Spleen (tissue), 11 donors: ENCODE data around the gene GRAMD2A. TPM values are rescaled to one million over a fixed set of nuclear protein-coding genes. Genes with fewer than 3 reads are reported as not detected.

Experiments
- DNase-seq: peaks from one replicate; pipeline ENCODE4 v3.0.0-alpha.2; 2020
- H3K27ac ChIP-seq, 8 donors: fragments of 200-600 bp; sonication (generic) in 7 of 8; 1 replicate in 4 of 8; 2 replicates in 4 of 8; pipeline versions ENCODE4 v1.5.0 to v1.8.0; 2016 to 2021; ENCODE audit warnings: inconsistent platforms in 4 of 8, mild to moderate bottlenecking in 4 of 8, moderate library complexity in 1 of 8
- H3K27me3 ChIP-seq, 7 donors: fragments of 200-600 bp; sonication (generic) in 6 of 7; replicated peaks in 1 of 7; 1 replicate in 4 of 7; 2 replicates in 3 of 7; pipeline versions ENCODE4 v1.5.0 to v1.8.0; 2016 to 2021; ENCODE audit warnings: inconsistent platforms in 3 of 7, mild to moderate bottlenecking in 1 of 7
- H3K36me3 ChIP-seq, 6 donors: fragments of 200-600 bp; sonication (generic) in 5 of 6; 1 replicate in 4 of 6; 2 replicates in 2 of 6; pipeline versions ENCODE4 v1.5.0 to v1.8.0; 2016 to 2021; ENCODE audit warnings: inconsistent platforms in 2 of 6
- H3K4me1 ChIP-seq, 6 donors: fragments of 200-600 bp; sonication (generic) in 5 of 6; 1 replicate in 3 of 6; 2 replicates in 3 of 6; pipeline versions ENCODE4 v1.5.0 to v1.8.0; 2016 to 2021; ENCODE audit warnings: inconsistent platforms in 3 of 6
- H3K4me3 ChIP-seq, 8 donors: fragments of 200-600 bp; sonication (generic) in 7 of 8; 1 replicate in 4 of 8; 2 replicates in 4 of 8; pipeline versions ENCODE4 v1.5.0 to v1.8.0; 2016 to 2021; ENCODE audit warnings: inconsistent platforms in 4 of 8, mild to moderate bottlenecking in 4 of 8, moderate library complexity in 2 of 8
- H3K9me3 ChIP-seq, 8 donors: fragments of 200-600 bp; sonication (generic) in 7 of 8; 1 replicate in 4 of 8; 2 replicates in 4 of 8; pipeline versions ENCODE4 v1.5.0 to v1.8.0; 2016 to 2021; ENCODE audit warnings: inconsistent platforms in 4 of 8
- POLR2A ChIP-seq, 3 donors: fragments of 450-650 bp; IDR thresholded peaks; one replicate each; pipeline ENCODE4 v1.5.1; 2017; ENCODE audit warnings: antibody characterized with exemption in 3 of 3, mild to moderate bottlenecking in 1 of 3
- POLR2AphosphoS5 ChIP-seq, 3 donors: sonication (generic); formaldehyde crosslinking; IDR thresholded peaks; one replicate each; pipeline ENCODE4 v1.5.1; 2017; ENCODE audit warnings: antibody characterized with exemption in 3 of 3
- WGBS, 5 donors: extraction: QIAGEN DNeasy Blood & Tissue Kit in 3 of 5; methylation state at CpG; one replicate each; pipeline versions ENCODE4 v1.1.5 to v1.1.7; 2013 to 2018; 5-methylcytosine and 5-hydroxymethylcytosine counted together
- intact Hi-C: fragments of 100-400 bp; cut with DNase I; formaldehyde crosslinking; loops from one replicate; pipeline ENCODE4 v1.15.0; 2023; ENCODE audit warnings: low total_unique reads
- polyA plus RNA-seq, 3 donors: library from polyadenylated mRNA; stranded (reverse); fragments of 200-250 nt; gene quantifications; one replicate each; pipeline ENCODE4 v1.2.1, GENCODE V29; 2013
- total RNA-seq, 7 donors: library from RNA; depleted of rRNA in 3 of 7; stranded (reverse); fragments of >200 nt in 3 of 7; fragmentation: NEBNext Ultra II Directional in 4 of 7; extraction: Animal tissue kit (Norgen Biotek cat#: 25700) in 4 of 7; gene quantifications; one replicate each; pipeline versions ENCODE4 v1.1.0 to v1.2.1, GENCODE V29; 2016 to 2021
- TF ChIP-seq, protein P1 (sequence below), 11 experiments: fragments of 200-600 bp in 7 of 11; fragments of 450-650 bp in 4 of 11; sonication (generic) in 4 of 11; IDR thresholded peaks in 8 of 11; conservative IDR thresholded peaks in 3 of 11; 1 replicate in 7 of 11; 2 replicates in 4 of 11; pipeline versions ENCODE4 v1.4.0 to v1.8.0; 2016 to 2021; ENCODE audit warnings: antibody characterized with exemption in 11 of 11, inconsistent platforms in 4 of 11, mild to moderate bottlenecking in 1 of 11
- donor health status: healthy with polysubstance abuse.
- donor health status: DM: no; HTN: no; CAD: no; lungs with moderate emphysema.
- donor health status: DM: no; HTN: no; CAD: no.
- donor health status: Bipolar disorder and iron deficiency.
- donor health status: healthy.
- donor health status: DM: no; HTN: no; CAD: no.
- donor health status: DM: yes; HTN: yes; CAD: no.

The GRAMD2A gene
- total and polyA plus RNA-seq, 10 donors = 0.03 to 0.34 (median 0.09) TPM; not detected in 6

DNA sequence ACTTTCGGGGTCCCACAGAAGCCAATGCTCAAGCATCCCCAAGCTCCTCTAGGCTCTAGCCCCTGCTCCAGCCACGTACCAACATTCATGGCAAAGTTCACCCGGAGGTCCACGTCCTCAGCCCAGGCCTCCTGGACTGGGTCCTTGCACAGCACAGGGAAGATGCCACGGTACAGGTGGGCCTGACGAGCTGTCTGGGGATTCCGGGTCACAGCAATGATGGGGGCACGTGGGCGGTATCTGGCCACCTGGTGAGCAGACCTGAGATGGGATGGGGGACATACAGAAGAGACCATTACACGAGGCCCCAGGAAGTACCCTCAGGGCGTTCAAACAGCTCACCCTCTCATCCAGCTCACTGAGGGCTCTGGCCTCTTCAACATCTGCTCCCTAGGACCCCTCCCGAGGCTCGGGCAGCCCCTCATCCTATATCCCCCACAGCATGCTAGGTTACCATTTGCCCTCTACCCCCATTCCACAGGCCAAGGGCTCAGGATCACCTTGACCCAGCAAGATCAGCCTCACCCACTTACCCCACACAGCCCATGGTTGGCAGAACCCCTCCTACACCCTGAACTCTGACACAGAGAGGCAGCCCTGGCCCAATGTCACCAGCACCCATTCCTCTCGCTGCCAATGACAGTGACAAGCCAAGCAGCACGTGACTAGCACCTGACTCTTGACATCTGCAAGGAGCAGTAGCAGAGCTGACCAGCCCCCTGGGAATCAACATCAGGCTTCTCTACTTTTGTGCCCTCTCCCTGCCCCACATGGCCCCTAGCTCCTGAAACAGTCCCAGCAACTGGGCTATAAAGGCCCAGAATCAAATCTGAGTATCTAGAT, 3.0 kb upstream of the GRAMD2A start:
- WGBS, 5 donors = 80 to 90% (median 88%) methylated on average over 11 to 15 of the region's 15 CpGs

GRCh38 chr15:72199721-72200212, 2.2 kb upstream of the GRAMD2A start:
- H3K27ac ChIP-seq = peak overlapping the region in 5 of 8 donors; percentile 9 to 65 (median 41)
- H3K4me1 ChIP-seq = peaks cover 0 to 73% (median 27%) of the 10 kb centered on the region in 6 donors
- H3K4me3 ChIP-seq = no peak overlapping the region
- H3K27me3 ChIP-seq = peaks cover 0 to 34% (median 16%) of the 10 kb centered on the region in 7 donors
- WGBS, 5 donors = 52 to 84% (median 70%) methylated on average over 1 to 2 of the region's 2 CpGs
- H3K9me3 ChIP-seq = no peaks in the 10 kb centered on the region
- peak; percentile 88 for DNase-seq
- H3K36me3 ChIP-seq = peaks cover 14 to 69% (median 63%) of the 10 kb centered on the region in 6 donors
- TF ChIP-seq POLR2A (IDR thresholded peaks at IDR 0.05) (no peak), POLR2AphosphoS5 (IDR thresholded peaks at IDR 0.05) (peak in 2 of 3 donors; percentile 41 to 77)
- TF ChIP-seq, protein P1, sequence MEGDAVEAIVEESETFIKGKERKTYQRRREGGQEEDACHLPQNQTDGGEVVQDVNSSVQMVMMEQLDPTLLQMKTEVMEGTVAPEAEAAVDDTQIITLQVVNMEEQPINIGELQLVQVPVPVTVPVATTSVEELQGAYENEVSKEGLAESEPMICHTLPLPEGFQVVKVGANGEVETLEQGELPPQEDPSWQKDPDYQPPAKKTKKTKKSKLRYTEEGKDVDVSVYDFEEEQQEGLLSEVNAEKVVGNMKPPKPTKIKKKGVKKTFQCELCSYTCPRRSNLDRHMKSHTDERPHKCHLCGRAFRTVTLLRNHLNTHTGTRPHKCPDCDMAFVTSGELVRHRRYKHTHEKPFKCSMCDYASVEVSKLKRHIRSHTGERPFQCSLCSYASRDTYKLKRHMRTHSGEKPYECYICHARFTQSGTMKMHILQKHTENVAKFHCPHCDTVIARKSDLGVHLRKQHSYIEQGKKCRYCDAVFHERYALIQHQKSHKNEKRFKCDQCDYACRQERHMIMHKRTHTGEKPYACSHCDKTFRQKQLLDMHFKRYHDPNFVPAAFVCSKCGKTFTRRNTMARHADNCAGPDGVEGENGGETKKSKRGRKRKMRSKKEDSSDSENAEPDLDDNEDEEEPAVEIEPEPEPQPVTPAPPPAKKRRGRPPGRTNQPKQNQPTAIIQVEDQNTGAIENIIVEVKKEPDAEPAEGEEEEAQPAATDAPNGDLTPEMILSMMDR (IDR thresholded peaks at IDR 0.05 in 8 of 11, conservative IDR thresholded peaks at IDR 0.05 in 3 of 11) = peak; percentile 82 to 94 (median 89)
- intact Hi-C loops = no loop called here

More for the DNA sequence above, 3.0 kb upstream of the GRAMD2A start:
- H3K36me3 ChIP-seq = peaks cover 14 to 78% (median 72%) of the 10 kb centered on the region in 6 donors
- H3K4me1 ChIP-seq = peaks cover 0 to 65% (median 21%) of the 10 kb centered on the region in 6 donors
- no peaks in the 10 kb centered on the region for H3K9me3 ChIP-seq
- H3K27me3 ChIP-seq = peaks cover 0 to 26% (median 16%) of the 10 kb centered on the region in 7 donors
- intact Hi-C loops = no loop called here
- H3K4me3 ChIP-seq = no peak overlapping the region
- DNase-seq = no peak
- TF ChIP-seq, protein P1 (IDR thresholded peaks at IDR 0.05 in 8 of 11, conservative IDR thresholded peaks at IDR 0.05 in 3 of 11) = no peak
- TF ChIP-seq POLR2AphosphoS5 (IDR thresholded peaks at IDR 0.05) = peak in 1 of 3 donors; percentile 20
- H3K27ac ChIP-seq = peak overlapping the region in 6 of 8 donors; percentile 27 to 65 (median 40)

- intact Hi-C loops = no loop called here
- no peak overlapping the region for H3K27ac ChIP-seq
- peaks cover 0 to 74% (median 27%) of the 10 kb centered on the region in 6 donors for H3K4me1 ChIP-seq
- H3K27me3 ChIP-seq = peaks cover 0 to 37% (median 16%) of the 10 kb centered on the region in 7 donors
- TF ChIP-seq POLR2AphosphoS5 (IDR thresholded peaks at IDR 0.05) (no peak), POLR2A (IDR thresholded peaks at IDR 0.05) (no peak)
- TF ChIP-seq, protein P1 (IDR thresholded peaks at IDR 0.05 in 8 of 11, conservative IDR thresholded peaks at IDR 0.05 in 3 of 11) = no peak
- H3K4me3 ChIP-seq = no peak overlapping the region
- H3K36me3 ChIP-seq = peaks cover 14 to 63% (median 57%) of the 10 kb centered on the region in 6 donors
- DNase-seq = no peak
- H3K9me3 ChIP-seq = no peaks in the 10 kb centered on the region
- WGBS, 5 donors = 94 to 100% (median 96%) methylated on average over 2 of the region's 2 CpGs
Measured at GRCh38 chr15:72199205-72199515, 1.6 kb upstream of the GRAMD2A start.
